Right lobe of liver (tissue), 4 donors: Measurements from ENCODE around the gene TGFBR3.

Source experiments
- POLR2A ChIP-seq: fragments of 450-650 bp; IDR thresholded peaks from one replicate; pipeline ENCODE4 v1.6.1; 2017; ENCODE audit warnings: antibody characterized with exemption, mild to moderate bottlenecking
- TF ChIP-seq, protein P1 (sequence below), 4 donors: fragments of 200-600 bp in 3 of 4; fragments of 450-650 bp in 1 of 4; IDR thresholded peaks; one replicate each; pipeline versions ENCODE4 v1.5.1 to v1.8.0; 2016 to 2022; ENCODE audit warnings: antibody characterized with exemption in 4 of 4, mild to moderate bottlenecking in 2 of 4
- donor health status: DM: no; HTN: no; CAD: no.
- donor health status: DM: no; HTN: no; CAD: no.
- donor health status: DM: no; HTN: yes; CAD: no.

DNA sequence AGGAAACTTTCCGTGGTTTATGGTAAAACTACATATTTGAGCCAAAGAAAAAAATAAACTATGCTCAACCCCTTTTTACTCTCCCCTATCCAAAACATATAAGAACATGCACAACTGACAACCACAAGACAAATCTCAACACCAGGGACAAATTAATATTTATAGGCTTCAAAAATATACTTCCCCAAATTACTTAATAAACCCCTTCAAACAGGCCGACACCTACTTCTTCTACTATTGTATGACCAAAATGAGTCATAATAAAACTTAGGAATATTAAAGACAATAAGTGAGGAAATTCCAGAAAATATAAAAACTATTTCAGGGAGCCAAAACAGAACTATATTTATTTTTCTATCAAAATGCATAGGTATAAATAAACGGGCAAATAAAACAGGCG lies 71.5 kb downstream of the TGFBR3 start:
- TF ChIP-seq, protein P1, sequence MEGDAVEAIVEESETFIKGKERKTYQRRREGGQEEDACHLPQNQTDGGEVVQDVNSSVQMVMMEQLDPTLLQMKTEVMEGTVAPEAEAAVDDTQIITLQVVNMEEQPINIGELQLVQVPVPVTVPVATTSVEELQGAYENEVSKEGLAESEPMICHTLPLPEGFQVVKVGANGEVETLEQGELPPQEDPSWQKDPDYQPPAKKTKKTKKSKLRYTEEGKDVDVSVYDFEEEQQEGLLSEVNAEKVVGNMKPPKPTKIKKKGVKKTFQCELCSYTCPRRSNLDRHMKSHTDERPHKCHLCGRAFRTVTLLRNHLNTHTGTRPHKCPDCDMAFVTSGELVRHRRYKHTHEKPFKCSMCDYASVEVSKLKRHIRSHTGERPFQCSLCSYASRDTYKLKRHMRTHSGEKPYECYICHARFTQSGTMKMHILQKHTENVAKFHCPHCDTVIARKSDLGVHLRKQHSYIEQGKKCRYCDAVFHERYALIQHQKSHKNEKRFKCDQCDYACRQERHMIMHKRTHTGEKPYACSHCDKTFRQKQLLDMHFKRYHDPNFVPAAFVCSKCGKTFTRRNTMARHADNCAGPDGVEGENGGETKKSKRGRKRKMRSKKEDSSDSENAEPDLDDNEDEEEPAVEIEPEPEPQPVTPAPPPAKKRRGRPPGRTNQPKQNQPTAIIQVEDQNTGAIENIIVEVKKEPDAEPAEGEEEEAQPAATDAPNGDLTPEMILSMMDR (IDR thresholded peaks at IDR 0.05) = no peak
- TF ChIP-seq POLR2A = no peak
